Ovary (tissue), 9 donors: Measurements from ENCODE around the gene PSMB8. TPM values are rescaled to one million over a fixed set of nuclear protein-coding genes. Genes with fewer than 3 reads are reported as not detected.

ENCODE experiments used
- DNase-seq, 5 donors: peaks; one replicate each; pipeline ENCODE4 v3.0.0-alpha.2; 2019 to 2020
- H3K27ac ChIP-seq, 2 donors: fragments of 200-600 bp; one replicate each; pipeline versions ENCODE4 v1.5.1 to v1.8.0; 2019 to 2022
- H3K27me3 ChIP-seq: fragments of 200-600 bp; one replicate; pipeline ENCODE4 v1.8.0; 2022
- H3K36me3 ChIP-seq: fragments of 200-600 bp; sonication (generic); one replicate; pipeline ENCODE4 v1.5.1; 2019
- H3K4me1 ChIP-seq: one replicate; pipeline ENCODE4 v1.8.1; 2013; ENCODE audit warnings: mild to moderate bottlenecking, moderate library complexity; ENCODE audit not compliant: insufficient read depth
- H3K4me3 ChIP-seq: fragments of 200-600 bp; sonication (generic); one replicate; pipeline ENCODE4 v1.5.1; 2017
- H3K9me3 ChIP-seq, 2 donors: fragments of 200-600 bp in 1 of 2; sonication (generic) in 1 of 2; one replicate each; pipeline versions ENCODE4 v1.5.1 to v1.8.1; 2013 to 2019; ENCODE audit warnings: mild to moderate bottlenecking in 1 of 2, moderate library complexity in 1 of 2
- CTCF ChIP-seq, 3 donors: fragments of 450-650 bp in 2 of 3; fragments of 200-600 bp in 1 of 3; IDR thresholded peaks; one replicate each; pipeline versions ENCODE4 v1.5.1 to v1.8.0; 2016 to 2022; ENCODE audit warnings: antibody characterized with exemption in 3 of 3, mild to moderate bottlenecking in 1 of 3
- EP300 ChIP-seq: sonication (generic); formaldehyde crosslinking; IDR thresholded peaks from one replicate; pipeline ENCODE4 v1.6.1; 2017; ENCODE audit warnings: antibody characterized with exemption
- POLR2A ChIP-seq: fragments of 450-650 bp; IDR thresholded peaks from one replicate; pipeline ENCODE4 v1.6.1; 2017; ENCODE audit warnings: antibody characterized with exemption, mild to moderate bottlenecking, moderate library complexity
- WGBS, 3 donors: extraction: QIAGEN DNeasy Blood & Tissue Kit in 1 of 3; methylation state at CpG; one replicate each; pipeline versions ENCODE4 v1.1.5 to v1.1.7; 2013 to 2017; 5-methylcytosine and 5-hydroxymethylcytosine counted together
- intact Hi-C, 4 donors: fragments of 100-400 bp; cut with DNase I; formaldehyde crosslinking; loops; one replicate each; pipeline versions ENCODE4 v1.11.0 to v1.15.1; 2022 to 2023
- polyA plus RNA-seq, 2 donors: library from polyadenylated mRNA; stranded (reverse); fragments of 200-250 nt in 1 of 2; fragments of 350-450 nt in 1 of 2; fragmentation: Illumina TruSeq in 1 of 2; extraction: RNeasy Lipid Tissue Mini Kit (QIAGEN cat#74804) in 1 of 2; gene quantifications; one replicate each; pipeline ENCODE4 v1.2.3, GENCODE V29; 2013 to 2014
- total RNA-seq, 7 donors: library from RNA; depleted of rRNA in 2 of 7; stranded (reverse); fragments of >200 nt in 2 of 7; fragmentation: NEBNext Ultra II Directional in 3 of 7; extraction: Animal tissue kit (Norgen Biotek cat#: 25700) in 3 of 7; gene quantifications; one replicate each; pipeline versions ENCODE4 v1.1.0 to v1.2.4, GENCODE V29; 2016 to 2023
- donor health status: DM: no; HTN: no; CAD: no; lungs with moderate emphysema.
- donor health status: DM: no; HTN: no; CAD: no.
- donor health status: Bipolar disorder and iron deficiency.
- donor health status: DM: yes; HTN: yes; CAD: no.
- donor health status: DM: no; HTN: no; CAD: no.
- donor health status: DM: yes; HTN: yes; CAD: no.

PSMB8 gene
- total and polyA plus RNA-seq, 9 donors, result 28.9 to 103 (median 38.0) TPM

GRCh38 chr6:32843331-32843978, 392 bp downstream of the PSMB8 start:
- WGBS, 3 donors, result 6 to 7% (median 7%) methylated on average over 28 of the region's 28 CpGs
- no peaks in the 10 kb centered on the region for H3K36me3 ChIP-seq
- H3K4me1 ChIP-seq, result peaks cover 5% of the 10 kb centered on the region

GRCh38 chr6:32842690-32843089, 1.2 kb downstream of the PSMB8 start:
- Histone ChIP-seq H3K4me3 (peak overlapping the region; percentile 73), H3K4me1 (peaks cover 5% of the 10 kb centered on the region), H3K27me3 (no peaks in the 10 kb centered on the region), H3K36me3 (no peaks in the 10 kb centered on the region), H3K27ac (no peak overlapping the region), H3K9me3 (no peaks in the 10 kb centered on the region)
- WGBS, 3 donors, result 84 to 92% (median 85%) methylated on average over 8 of the region's 8 CpGs
- no peak for DNase-seq
- intact Hi-C loops, result no loop called here
- no peak for TF ChIP-seq EP300
- no peak for TF ChIP-seq POLR2A
- TF ChIP-seq CTCF (IDR thresholded peaks at IDR 0.05), result no peak

More at GRCh38 chr6:32843331-32843978, 392 bp downstream of the PSMB8 start:
- H3K27me3 ChIP-seq, result no peaks in the 10 kb centered on the region
- peak overlapping the region; percentile 73 for H3K4me3 ChIP-seq
- intact Hi-C loops, result no loop called here
- no peaks in the 10 kb centered on the region for H3K9me3 ChIP-seq
- TF ChIP-seq CTCF (IDR thresholded peaks at IDR 0.05), result no peak
- no peak for TF ChIP-seq POLR2A
- TF ChIP-seq EP300, result no peak
- H3K27ac ChIP-seq, result peak overlapping the region; percentile 91 to 92
- DNase-seq, result peak in 2 of 5 donors; percentile 65 to 67

GRCh38 chr6:32842021-32842650, 1.7 kb downstream of the PSMB8 start:
- intact Hi-C loops, result no loop called here
- Histone ChIP-seq H3K4me1 (peaks cover 9% of the 10 kb centered on the region), H3K27me3 (no peaks in the 10 kb centered on the region), H3K4me3 (no peak overlapping the region), H3K36me3 (no peaks in the 10 kb centered on the region), H3K9me3 (no peaks in the 10 kb centered on the region), H3K27ac (no peak overlapping the region)
- TF ChIP-seq POLR2A (no peak), CTCF (IDR thresholded peaks at IDR 0.05) (no peak), EP300 (no peak)
- WGBS, 3 donors, result 93 to 99% (median 93%) methylated on average over 6 of the region's 6 CpGs
- no peak for DNase-seq

GRCh38 chr6:32840604-32841246, 3.1 kb downstream of the PSMB8 start:
- TF ChIP-seq CTCF (IDR thresholded peaks at IDR 0.05), result no peak
- TF ChIP-seq POLR2A, result no peak
- no peak for TF ChIP-seq EP300
- H3K4me3 ChIP-seq, result no peak overlapping the region
- no peaks in the 10 kb centered on the region for H3K27me3 ChIP-seq
- H3K9me3 ChIP-seq, result no peaks in the 10 kb centered on the region
- no peak for DNase-seq
- no peak overlapping the region for H3K27ac ChIP-seq
- intact Hi-C loops, result no loop called here
- WGBS, 3 donors, result 88 to 92% (median 90%) methylated on average over 9 of the region's 9 CpGs
- peaks cover 9% of the 10 kb centered on the region for H3K4me1 ChIP-seq
- no peaks in the 10 kb centered on the region for H3K36me3 ChIP-seq
